ENCODE data around the gene GOPC. TPM values are rescaled to one million over a fixed set of nuclear protein-coding genes. Genes with fewer than 3 reads are reported as not detected.
"Not testable (repeated sequence)": the region's sequence is repeated elsewhere in the genome, so short reads cannot be mapped to it uniquely, and the experiment has no call there.

The GOPC gene
- total RNA-seq (10 to 100 TPM; 23.4 to 28.9 (median 26.0) TPM), polyA plus RNA-seq (17.2 TPM)
- long read RNA-seq, donor 1, full-length matches to known transcripts: 46 of 65 reads
- long read RNA-seq, donor 1, partial matches to known transcripts: 17 of 65 reads
- long read RNA-seq, donor 1, other reads (novel, unspliced or antisense): 2 of 65 reads
- long read RNA-seq, donor 2, full-length matches to known transcripts: 26 of 32 reads
- long read RNA-seq, donor 2, partial matches to known transcripts: 2 of 32 reads
- long read RNA-seq, donor 2, other reads (novel, unspliced or antisense): 4 of 32 reads
- long read RNA-seq, donor 3, full-length matches to known transcripts: 63 of 82 reads
- long read RNA-seq, donor 3, partial matches to known transcripts: 15 of 82 reads
- long read RNA-seq, donor 3, other reads (novel, unspliced or antisense): 4 of 82 reads
- long read RNA-seq, donor 4, full-length matches to known transcripts: 33 of 35 reads
- long read RNA-seq, donor 4, partial matches to known transcripts: 1 of 35 reads
- long read RNA-seq, donor 4, other reads (novel, unspliced or antisense): 1 of 35 reads

DNA sequence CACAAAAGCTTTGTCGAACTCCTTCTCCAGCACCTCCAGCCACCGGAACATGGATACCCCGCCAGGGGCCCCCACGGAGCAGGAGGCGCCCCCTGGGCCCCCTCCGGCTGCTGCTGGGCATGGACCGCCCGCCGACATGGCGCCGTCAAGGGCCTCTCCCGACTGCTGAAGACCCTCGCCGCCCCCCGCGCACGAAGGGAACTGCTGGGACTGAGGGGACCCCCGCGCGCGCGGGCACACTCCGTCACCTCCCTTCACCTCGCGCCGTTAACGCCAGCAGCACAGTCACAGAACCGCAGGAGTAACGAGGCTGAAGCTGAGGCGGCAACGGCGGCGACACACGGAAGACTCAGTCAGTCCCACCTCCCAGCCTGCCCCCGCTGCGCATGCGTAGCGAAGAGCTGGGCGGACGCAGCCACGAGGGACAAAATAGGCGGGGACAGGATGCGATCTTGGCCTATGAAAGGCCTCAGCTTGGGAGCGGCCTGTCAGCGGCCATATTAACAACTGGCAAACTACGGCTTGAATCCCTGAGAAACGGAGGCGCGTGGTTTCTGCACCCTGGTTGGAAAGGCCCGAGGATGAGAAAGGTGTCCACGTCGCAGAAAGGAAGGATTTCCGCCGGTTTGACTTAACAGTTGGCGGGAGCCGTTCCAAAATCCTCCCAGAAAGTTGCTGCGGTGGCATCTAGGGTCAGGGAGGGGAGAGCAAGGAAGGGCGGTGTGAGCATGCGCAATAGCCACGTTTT is at the start of gene GOPC:
TSS of gene GOPC (minus strand) at position 361 of the 748 bp plus-strand sequence. CDS start at position 138, 223 bp downstream.
- peak within 1 kb of the TSS; percentile 97 for H3K27ac ChIP-seq (ENCODE audit: low read length)
- intact Hi-C loops (cut with DNase I): no loop called here
- peak within 1 kb of the TSS; percentile 67 for H3K4me3 ChIP-seq (ENCODE audit: low read length)
- ATAC-seq (peak; percentile 100), DNase-seq (peak; percentile 97 to 98 (median 98))
- no peaks in the 10 kb centered on the region for H3K9me3 ChIP-seq (ENCODE audit: control insufficient read depth, low read length)
- no peaks in the 10 kb centered on the region for H3K4me1 ChIP-seq (ENCODE audit: control insufficient read depth, insufficient read depth, low read length)
- H3K27me3 ChIP-seq (ENCODE audit: control insufficient read depth, insufficient read depth): no peaks in the 10 kb centered on the region
- WGBS: under 1% methylated on average over 60 of the region's 60 CpGs

DNA sequence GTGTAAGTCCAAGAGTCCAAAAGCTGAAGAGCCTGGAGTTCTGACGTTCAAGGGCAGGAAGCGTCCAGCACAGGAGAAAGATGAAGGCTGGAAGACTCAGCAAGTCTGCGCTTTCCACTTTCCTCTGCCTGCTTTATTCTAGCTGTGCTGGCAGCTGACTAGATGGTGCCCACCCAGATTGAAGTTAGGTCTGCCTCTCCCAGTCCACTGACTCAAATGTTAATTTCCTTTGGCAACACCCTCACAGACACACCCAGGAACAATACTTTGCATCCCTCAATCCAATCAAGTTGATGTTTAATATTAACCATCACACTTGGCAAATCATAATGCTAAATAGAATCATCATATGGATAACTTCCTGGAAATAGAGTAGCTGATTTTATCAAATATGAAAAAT is 49.7 kb upstream of the GOPC start:
- H3K27ac ChIP-seq (ENCODE audit: low read length); H3K27me3 ChIP-seq (ENCODE audit: control insufficient read depth, insufficient read depth); H3K9me3 ChIP-seq (ENCODE audit: control insufficient read depth, low read length); H3K4me3 ChIP-seq (ENCODE audit: low read length); ATAC-seq; DNase-seq; H3K4me1 ChIP-seq (ENCODE audit: control insufficient read depth, insufficient read depth, low read length); intact Hi-C loops (cut with DNase I): not testable (repeated sequence)
- WGBS: 85% methylated on average over 3 of the region's 3 CpGs

- Histone ChIP-seq H3K27me3 (ENCODE audit: control insufficient read depth, insufficient read depth) (no peaks in the 10 kb centered on the region), H3K4me3 (ENCODE audit: low read length) (no peak overlapping the region), H3K4me1 (ENCODE audit: control insufficient read depth, insufficient read depth, low read length) (no peaks in the 10 kb centered on the region), H3K9me3 (ENCODE audit: control insufficient read depth, low read length) (no peaks in the 10 kb centered on the region), H3K27ac (ENCODE audit: low read length) (no peak overlapping the region)
- no peak for ATAC-seq
- WGBS: 94% methylated on average over 2 of the region's 2 CpGs
- intact Hi-C loops (cut with DNase I): no loop called here
- DNase-seq: no peak
These were observed 40.7 kb upstream of the GOPC start for GRCh38 chr6:117642976-117643375.

DNA sequence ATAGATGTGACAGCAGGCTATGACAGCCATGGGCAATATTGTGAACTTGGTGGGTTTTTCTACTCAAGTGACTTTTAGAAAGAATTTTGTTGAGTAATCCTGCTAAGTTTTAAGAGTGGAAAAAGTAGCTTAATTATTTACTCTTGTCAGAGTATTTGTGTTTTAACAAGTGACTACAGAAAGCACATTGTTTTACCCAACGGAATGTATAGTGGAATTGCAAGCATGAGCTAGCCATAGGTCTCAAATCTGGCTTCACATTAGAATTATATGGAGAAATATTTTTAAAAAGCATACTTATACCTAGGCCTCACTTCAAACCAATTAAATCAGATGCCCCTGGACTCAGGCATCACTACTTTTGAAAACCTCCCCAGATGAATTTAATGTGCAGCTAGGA is 35.5 kb upstream of the GOPC start:
- intact Hi-C loops (cut with DNase I): no loop called here
- no peak for ATAC-seq
- WGBS: 84% methylated on average over 1 of the region's 1 CpG
- DNase-seq: no peak
- Histone ChIP-seq H3K27ac (ENCODE audit: low read length) (no peak overlapping the region), H3K4me1 (ENCODE audit: control insufficient read depth, insufficient read depth, low read length) (no peaks in the 10 kb centered on the region), H3K27me3 (ENCODE audit: control insufficient read depth, insufficient read depth) (no peaks in the 10 kb centered on the region), H3K9me3 (ENCODE audit: control insufficient read depth, low read length) (no peaks in the 10 kb centered on the region), H3K4me3 (ENCODE audit: low read length) (no peak overlapping the region)

DNA sequence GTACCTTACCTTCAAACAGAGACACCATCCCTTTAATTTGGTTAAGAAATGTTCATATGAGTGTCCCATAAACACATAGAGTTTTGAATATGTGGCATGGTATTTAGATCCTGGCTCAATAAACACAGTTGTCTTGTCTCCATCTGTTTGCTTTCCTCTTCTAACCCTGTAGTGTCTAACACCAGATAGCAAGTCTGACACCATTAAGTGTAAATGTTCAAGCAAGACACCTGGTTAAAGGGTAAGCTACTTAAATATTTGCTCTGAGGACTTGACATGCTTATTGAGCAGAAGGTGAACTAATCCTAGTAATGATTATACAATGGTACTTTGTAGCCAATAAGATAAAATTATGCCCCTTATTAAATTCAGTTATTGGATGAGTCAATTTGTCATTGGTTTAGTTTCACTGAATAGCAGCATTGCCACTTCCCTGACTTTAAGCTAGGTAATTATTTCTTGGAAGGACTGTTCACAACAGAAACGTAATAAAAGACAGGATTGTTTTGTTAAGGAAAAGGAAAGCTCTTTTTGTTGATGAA is 26.9 kb upstream of the GOPC start:
- no peaks in the 10 kb centered on the region for H3K4me1 ChIP-seq (ENCODE audit: control insufficient read depth, insufficient read depth, low read length)
- H3K9me3 ChIP-seq (ENCODE audit: control insufficient read depth, low read length): no peaks in the 10 kb centered on the region
- WGBS: 69% methylated on average over 1 of the region's 1 CpG
- H3K4me3 ChIP-seq (ENCODE audit: low read length): no peak overlapping the region
- no peak for ATAC-seq
- DNase-seq: no peak
- H3K27ac ChIP-seq (ENCODE audit: low read length): no peak overlapping the region
- no peaks in the 10 kb centered on the region for H3K27me3 ChIP-seq (ENCODE audit: control insufficient read depth, insufficient read depth)
- intact Hi-C loops (cut with DNase I): no loop called here

DNA sequence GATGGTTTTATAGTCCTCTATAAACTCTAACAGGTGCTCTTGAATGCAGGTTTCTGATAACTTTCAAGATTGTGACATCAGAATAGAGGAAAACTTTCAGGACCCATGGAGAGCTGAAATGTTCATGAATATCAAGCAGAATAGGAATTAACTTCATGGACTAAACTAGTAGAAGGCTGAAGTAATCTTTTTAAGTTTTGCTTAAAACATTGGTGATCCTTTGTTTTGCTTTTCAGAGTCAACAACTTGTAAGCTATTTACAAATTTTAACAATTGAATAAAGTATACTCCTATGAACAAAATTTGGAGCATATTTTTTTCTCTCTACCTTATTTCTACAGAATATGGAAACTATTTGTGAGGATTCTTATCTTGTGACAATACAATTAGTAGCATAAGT is 25.2 kb upstream of the GOPC start:
- intact Hi-C loops (cut with DNase I): no loop called here
- DNase-seq: no peak
- Histone ChIP-seq H3K27ac (ENCODE audit: low read length) (no peak overlapping the region), H3K27me3 (ENCODE audit: control insufficient read depth, insufficient read depth) (no peaks in the 10 kb centered on the region), H3K9me3 (ENCODE audit: control insufficient read depth, low read length) (no peaks in the 10 kb centered on the region), H3K4me3 (ENCODE audit: low read length) (no peak overlapping the region), H3K4me1 (ENCODE audit: control insufficient read depth, insufficient read depth, low read length) (no peaks in the 10 kb centered on the region)
- no peak for ATAC-seq

GRCh38 chr6:117624869-117625481 is 22.7 kb upstream of the GOPC start:
- WGBS: 73% methylated on average over 1 of the region's 1 CpG
- ATAC-seq (no peak), DNase-seq (no peak)
- H3K4me3 ChIP-seq (ENCODE audit: low read length): no peak overlapping the region
- no peaks in the 10 kb centered on the region for H3K27me3 ChIP-seq (ENCODE audit: control insufficient read depth, insufficient read depth)
- no peak overlapping the region for H3K27ac ChIP-seq (ENCODE audit: low read length)
- intact Hi-C loops (cut with DNase I): no loop called here
- no peaks in the 10 kb centered on the region for H3K4me1 ChIP-seq (ENCODE audit: control insufficient read depth, insufficient read depth, low read length)
- no peaks in the 10 kb centered on the region for H3K9me3 ChIP-seq (ENCODE audit: control insufficient read depth, low read length)

DNA sequence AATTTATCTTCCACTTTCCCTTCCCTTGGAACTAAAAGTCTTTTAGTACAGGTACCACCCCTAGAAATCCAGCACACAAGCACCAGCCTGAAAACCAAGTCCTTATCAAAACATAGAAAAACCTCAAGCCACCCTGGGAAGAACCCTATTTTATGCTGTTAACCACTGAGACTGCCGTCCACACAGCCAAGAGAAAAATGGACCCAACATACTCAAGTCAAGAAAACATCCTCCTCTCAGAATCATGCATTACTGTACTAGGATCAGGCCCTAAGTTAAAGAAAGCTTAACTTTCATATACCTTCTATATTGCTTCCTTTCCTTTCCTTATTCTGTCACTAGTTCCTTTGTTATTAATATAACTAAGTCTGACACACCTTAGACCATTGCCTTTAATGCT is 16.9 kb upstream of the GOPC start:
- H3K9me3 ChIP-seq (ENCODE audit: control insufficient read depth, low read length): no peaks in the 10 kb centered on the region
- intact Hi-C loops (cut with DNase I): no loop called here
- ATAC-seq: no peak
- 78% methylated on average over 1 of the region's 1 CpG for WGBS
- no peak overlapping the region for H3K4me3 ChIP-seq (ENCODE audit: low read length)
- no peak for DNase-seq
- H3K4me1 ChIP-seq (ENCODE audit: control insufficient read depth, insufficient read depth, low read length): no peaks in the 10 kb centered on the region
- no peaks in the 10 kb centered on the region for H3K27me3 ChIP-seq (ENCODE audit: control insufficient read depth, insufficient read depth)
- H3K27ac ChIP-seq (ENCODE audit: low read length): no peak overlapping the region

DNA sequence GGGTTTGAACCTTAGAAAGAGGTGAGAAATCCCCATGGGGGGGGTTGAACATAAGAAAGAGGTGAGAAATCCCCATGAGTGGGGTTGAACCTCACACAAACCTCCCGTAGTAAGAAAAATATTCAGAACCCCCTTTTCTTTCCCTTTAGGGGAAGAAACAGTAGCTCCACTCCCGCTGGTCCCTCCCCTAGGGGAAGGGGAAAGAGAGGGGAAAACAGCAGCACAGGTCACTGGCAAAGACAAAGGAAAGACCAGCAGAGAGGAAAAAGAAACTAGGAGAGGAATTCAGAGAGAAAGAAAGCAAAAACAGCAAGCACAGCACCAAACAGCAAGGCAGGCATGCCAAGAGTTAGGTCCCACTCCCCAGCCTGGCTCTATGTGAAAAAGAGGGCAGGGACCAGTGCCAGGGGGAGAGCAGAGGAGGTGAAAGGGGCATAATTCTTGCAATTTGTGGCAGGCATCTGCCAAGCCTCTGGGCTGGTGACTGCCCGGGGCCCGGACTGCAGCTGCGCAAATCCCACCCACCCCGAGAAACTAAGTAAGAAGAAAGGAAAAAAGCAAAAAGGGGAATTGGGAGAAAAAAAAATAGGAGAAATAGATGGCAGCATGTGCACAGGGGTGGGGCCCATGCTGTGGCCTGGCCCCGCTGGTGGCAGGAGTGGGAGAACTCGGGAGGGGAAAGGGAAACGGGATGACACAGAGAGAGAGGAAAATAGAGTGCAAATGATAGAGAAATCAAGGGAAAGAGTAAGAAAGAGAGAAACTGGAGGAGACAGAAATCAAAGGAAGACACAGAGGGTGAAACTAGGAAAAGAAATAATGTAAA is 15.1 kb upstream of the GOPC start:
- DNase-seq: no peak
- intact Hi-C loops (cut with DNase I): no loop called here

DNA sequence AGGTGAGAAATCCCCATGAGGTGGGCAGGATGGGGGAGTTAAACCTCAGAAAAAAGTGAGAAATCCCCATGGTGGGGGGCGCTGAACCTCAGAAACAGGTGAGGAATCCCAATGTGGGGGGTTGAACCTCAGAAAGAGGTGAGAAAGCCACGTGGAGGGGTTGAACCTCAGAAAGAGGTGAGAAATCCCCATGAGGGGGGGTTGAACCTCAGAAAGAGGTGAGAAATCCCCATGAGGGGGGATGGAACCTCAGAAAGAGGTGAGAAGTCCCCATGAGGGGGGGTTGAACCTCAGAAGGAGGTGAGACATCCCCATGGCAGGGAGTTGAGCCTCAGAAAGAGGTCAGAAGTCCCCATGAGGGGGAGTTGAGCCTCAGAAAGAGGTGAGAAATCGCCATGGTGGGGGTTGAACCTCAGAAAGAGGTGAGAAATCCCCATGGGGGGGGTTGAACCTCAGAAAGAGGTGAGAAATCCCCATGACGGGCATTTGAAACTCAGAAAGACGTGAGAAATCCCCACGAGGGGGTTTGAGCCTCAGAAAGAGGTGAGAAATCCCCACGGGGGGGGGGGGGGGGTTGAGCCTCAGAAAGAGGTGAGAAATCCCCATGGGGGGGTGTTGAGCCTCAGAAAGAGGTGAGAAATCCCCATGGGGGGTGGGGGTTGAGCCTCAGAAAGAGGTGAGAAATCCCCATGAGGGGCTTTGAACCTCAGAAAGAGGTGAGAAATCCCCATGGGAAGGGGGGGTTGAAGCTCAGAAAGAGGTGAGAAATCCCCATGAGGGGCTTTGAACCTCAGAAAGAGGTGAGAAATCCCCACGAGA is 14.3 kb upstream of the GOPC start:
- H3K27ac ChIP-seq (ENCODE audit: low read length): no peak overlapping the region
- no peaks in the 10 kb centered on the region for H3K4me1 ChIP-seq (ENCODE audit: control insufficient read depth, insufficient read depth, low read length)
- no peak overlapping the region for H3K4me3 ChIP-seq (ENCODE audit: low read length)
- ATAC-seq: no peak
- DNase-seq: no peak
- 81% methylated on average over 8 of the region's 8 CpGs for whole genome bisulfite sequencing
- intact Hi-C loops (cut with DNase I): no loop called here
- no peaks in the 10 kb centered on the region for H3K27me3 ChIP-seq (ENCODE audit: control insufficient read depth, insufficient read depth)
- no peaks in the 10 kb centered on the region for H3K9me3 ChIP-seq (ENCODE audit: control insufficient read depth, low read length)

More for the DNA sequence above, 15.1 kb upstream of the GOPC start:
- H3K27ac ChIP-seq (ENCODE audit: low read length): no peak overlapping the region
- H3K4me3 ChIP-seq (ENCODE audit: low read length): no peak overlapping the region
- ATAC-seq: no peak
- H3K27me3 ChIP-seq (ENCODE audit: control insufficient read depth, insufficient read depth): no peaks in the 10 kb centered on the region
- H3K4me1 ChIP-seq (ENCODE audit: control insufficient read depth, insufficient read depth, low read length): no peaks in the 10 kb centered on the region
- no peaks in the 10 kb centered on the region for H3K9me3 ChIP-seq (ENCODE audit: control insufficient read depth, low read length)
- 82% methylated on average over 9 of the region's 9 CpGs for WGBS

Data from right cardiac atrium (tissue), 5 donors.